ENCODE data around the gene SLC36A4.
"Not testable (repeated sequence)": the region's sequence is repeated elsewhere in the genome, so short reads cannot be mapped to it uniquely, and the experiment has no call there.

Gene SLC36A4

DNA sequence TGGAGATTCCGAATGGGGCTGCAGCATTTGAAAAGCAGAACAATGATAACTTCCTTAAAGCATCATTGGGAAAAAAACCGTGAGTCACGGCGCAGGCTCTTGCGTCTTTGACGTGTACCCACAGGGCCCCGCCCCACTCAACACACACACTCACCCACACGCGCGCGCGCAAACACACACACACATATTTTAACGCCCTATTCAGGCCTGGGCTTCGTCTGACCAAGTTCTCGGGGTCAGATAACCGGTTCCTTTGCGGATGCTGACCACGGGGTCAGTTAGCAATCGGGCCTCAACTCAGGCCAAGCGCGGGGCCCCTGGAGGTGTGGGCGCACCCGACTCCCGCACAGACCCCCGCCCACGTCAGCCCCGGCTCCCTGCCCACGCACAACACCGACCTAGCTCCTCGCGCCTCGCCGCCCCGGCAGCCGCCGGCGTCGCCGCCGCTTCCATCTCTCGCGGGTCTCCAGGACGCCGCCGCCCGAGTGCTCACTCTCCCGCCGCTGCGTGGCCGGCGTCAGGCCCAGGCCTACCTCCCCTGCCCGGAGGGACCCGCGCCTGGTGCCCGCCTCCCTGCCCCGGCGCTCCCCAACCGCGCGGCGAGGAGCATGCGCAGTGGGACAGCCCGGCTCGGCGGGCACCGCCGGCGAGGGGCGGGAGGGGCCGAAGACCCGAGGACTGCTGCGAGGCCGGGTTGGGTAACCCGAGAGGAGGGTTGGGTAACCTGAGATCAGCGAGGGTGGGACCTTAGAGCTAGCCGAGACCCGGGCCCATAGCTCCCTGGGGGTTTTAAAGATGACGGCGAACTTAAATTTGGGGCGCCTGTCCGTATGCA lies at the start of gene SLC36A4:
TSS of gene SLC36A4 (minus strand) at position 612 of the 835 bp plus-strand sequence. CDS start at position 453, 159 bp downstream.
- Mint-ChIP-seq H3K27ac (peak within 1 kb of the TSS; percentile 98), H3K27me3 (no peaks in the 10 kb centered on the region), H3K4me1 (peaks cover 13% of the 10 kb centered on the region), H3K4me3 (peak within 1 kb of the TSS; percentile 91), H3K9me3 (no peaks in the 10 kb centered on the region), H3K36me3 (no peaks in the 10 kb centered on the region)
- DNase-seq (ENCODE audit: low spot score in 2 of 2) (peak; percentile 81), ATAC-seq (ENCODE audit: low read depth) (peak; percentile 87)

- not testable (repeated sequence) for H3K9me3 Mint-ChIP-seq; DNase-seq (ENCODE audit: low spot score in 2 of 2); H3K36me3 Mint-ChIP-seq; H3K4me3 Mint-ChIP-seq; H3K27me3 Mint-ChIP-seq; ATAC-seq (ENCODE audit: low read depth); H3K4me1 Mint-ChIP-seq; H3K27ac Mint-ChIP-seq
These were observed 49.0 kb upstream of the SLC36A4 start for GRCh38 chr11:93246790-93247189.

DNA sequence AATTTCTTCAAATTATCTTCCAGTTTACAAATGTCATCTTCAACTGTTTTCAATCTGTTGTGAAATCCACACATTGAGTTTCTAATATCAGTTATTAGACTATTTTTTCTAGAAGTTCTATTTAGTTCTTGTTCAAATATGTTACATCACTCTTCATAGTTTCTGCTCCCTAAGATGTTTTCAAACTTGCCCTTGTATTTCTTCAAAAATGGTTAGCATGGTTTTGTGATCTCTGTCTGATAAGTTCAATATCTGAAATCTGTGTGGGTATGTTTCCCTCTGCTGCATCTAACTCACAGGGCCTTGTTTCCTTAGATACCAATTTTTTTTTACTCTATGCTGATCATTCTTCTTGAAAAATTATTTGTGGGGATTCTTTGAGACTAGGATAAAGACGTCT lies 46.2 kb upstream of the SLC36A4 start:
- Mint-ChIP-seq H3K27me3 (peaks cover 11% of the 10 kb centered on the region), H3K9me3 (peaks cover 2% of the 10 kb centered on the region), H3K36me3 (no peaks in the 10 kb centered on the region), H3K4me3 (no peak overlapping the region), H3K27ac (no peak overlapping the region), H3K4me1 (no peaks in the 10 kb centered on the region)
- DNase-seq (ENCODE audit: low spot score in 2 of 2) (no peak), ATAC-seq (ENCODE audit: low read depth) (no peak)

DNA sequence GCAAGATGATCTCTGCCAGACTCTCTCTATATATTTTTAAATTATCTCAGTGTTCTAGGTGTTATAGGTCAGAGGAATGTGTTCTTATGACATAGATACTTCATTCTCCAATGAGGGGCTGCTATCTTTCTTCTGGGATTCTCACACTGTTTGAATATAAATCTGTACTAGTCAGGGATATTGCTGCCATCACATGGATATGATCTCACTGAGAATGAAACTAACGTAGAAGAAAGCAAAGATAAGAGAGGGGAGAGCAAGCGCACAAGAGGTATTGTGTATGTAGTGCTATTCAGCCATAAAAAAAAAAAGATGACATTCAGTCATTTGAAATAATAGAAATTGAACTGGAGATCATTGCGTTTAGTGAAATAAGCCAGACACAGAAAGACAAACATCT lies 42.2 kb upstream of the SLC36A4 start:
- Mint-ChIP-seq H3K36me3 (no peaks in the 10 kb centered on the region), H3K27ac (no peak overlapping the region), H3K9me3 (peaks cover 2% of the 10 kb centered on the region), H3K4me1 (no peaks in the 10 kb centered on the region), H3K4me3 (no peak overlapping the region), H3K27me3 (peaks cover 16% of the 10 kb centered on the region)
- ATAC-seq (ENCODE audit: low read depth) (no peak), DNase-seq (ENCODE audit: low spot score in 2 of 2) (no peak)

DNA sequence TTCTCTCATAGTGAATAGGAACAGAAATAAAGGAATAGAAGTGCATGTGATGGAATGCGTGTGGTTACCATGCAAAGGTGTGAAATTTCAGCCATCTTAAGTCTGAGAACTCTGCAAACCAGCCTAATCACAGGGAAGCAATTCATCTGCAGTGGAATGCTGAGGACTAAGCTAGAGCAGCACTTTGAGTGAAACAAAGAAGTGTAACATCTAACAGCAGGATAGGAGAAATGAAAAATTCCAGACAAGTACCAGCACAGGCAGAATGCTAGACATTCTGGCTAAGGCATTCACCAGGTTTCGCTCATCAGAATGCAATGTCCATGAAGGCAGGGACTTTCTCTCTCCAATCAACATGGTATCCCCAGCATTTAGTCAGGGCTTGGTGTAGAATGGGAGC lies 41.2 kb upstream of the SLC36A4 start:
- Mint-ChIP-seq H3K4me3 (no peak overlapping the region), H3K27me3 (peaks cover 13% of the 10 kb centered on the region), H3K36me3 (no peaks in the 10 kb centered on the region), H3K9me3 (peaks cover 2% of the 10 kb centered on the region), H3K27ac (no peak overlapping the region), H3K4me1 (no peaks in the 10 kb centered on the region)
- DNase-seq (ENCODE audit: low spot score in 2 of 2), result no peak
- no peak for ATAC-seq (ENCODE audit: low read depth)

DNA sequence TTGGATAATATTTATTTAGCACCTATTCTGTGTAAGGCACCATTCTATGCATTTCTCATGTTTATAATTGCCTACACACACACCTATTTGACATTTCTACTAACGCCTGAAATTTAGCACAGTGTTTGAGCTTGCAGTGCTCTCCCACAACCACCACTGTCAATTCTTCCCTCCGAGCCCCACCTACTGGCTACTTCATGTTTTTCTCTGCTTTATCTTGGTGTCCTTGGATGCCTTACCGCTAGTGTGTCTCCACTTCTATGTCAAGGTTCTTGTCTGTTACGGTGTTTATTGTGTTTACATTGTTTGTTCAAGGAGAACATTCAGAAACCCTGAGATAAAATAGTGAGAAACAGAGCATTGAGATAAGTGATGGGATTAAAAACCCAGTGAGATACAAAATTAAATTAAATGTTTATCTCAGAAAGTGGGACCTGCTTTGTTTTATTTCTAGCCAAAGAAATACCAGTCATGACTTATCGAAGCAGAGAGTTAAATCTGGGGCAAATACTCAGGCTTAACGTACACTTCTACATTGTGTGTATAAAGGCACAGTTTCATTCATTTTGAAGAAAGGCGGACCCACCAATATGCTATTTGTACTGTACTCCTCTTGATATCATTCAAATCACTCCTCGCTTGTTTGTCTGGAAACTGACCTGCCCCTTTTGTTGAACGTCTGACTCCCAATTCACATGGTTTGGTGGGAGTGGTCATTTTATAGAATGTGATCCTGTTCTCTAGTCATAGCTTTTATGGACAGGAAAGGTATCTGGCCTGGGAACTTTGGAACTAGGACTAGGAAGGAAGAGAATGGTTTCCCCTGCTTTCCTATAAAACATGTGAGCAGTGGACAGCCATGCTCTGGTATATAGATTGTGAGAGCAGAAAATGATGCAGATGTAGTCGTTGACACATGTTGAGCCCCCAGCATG lies 39.2 kb upstream of the SLC36A4 start:
- Mint-ChIP-seq H3K27ac (no peak overlapping the region), H3K27me3 (peaks cover 13% of the 10 kb centered on the region)

DNA sequence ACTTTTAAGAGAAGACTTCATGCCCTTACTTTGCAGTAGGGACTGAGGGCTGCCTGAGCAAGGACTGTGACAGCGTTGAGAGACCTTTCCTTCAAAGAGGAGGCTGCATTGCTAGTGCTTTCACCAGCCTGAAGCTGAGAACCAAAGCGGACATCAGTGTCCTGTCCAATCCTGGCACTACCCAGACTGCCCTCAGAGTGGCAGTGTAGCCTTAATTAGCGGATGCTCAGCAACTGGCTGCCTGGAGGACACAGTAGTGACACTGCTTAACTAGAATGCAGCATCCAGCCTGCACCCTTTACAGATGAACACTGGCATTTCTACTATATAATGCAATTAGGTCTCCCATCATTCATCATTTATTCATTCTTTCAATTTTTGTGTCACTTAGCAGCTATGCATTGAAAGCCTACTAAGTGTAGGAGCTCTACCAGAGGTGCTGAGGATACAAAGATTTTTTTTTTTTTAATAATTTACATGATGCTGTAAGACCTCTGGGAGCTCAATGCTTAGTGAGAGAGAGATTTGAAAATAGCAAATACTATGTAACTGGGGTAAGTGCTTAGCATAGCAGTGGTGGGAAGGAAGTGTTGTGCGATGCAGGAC lies 36.9 kb upstream of the SLC36A4 start:
- no peaks in the 10 kb centered on the region for H3K9me3 Mint-ChIP-seq
- H3K27me3 Mint-ChIP-seq, result peaks cover 8% of the 10 kb centered on the region
- H3K27ac Mint-ChIP-seq, result no peak overlapping the region
- H3K4me1 Mint-ChIP-seq, result no peaks in the 10 kb centered on the region
- H3K36me3 Mint-ChIP-seq, result no peaks in the 10 kb centered on the region
- peak; percentile 94 for ATAC-seq (ENCODE audit: low read depth)
- H3K4me3 Mint-ChIP-seq, result no peak overlapping the region
- peak; percentile 58 to 66 for DNase-seq (ENCODE audit: low spot score in 2 of 2)

More for the DNA sequence above, 39.2 kb upstream of the SLC36A4 start:
- peak in 1 of 2 donors; percentile 4 for DNase-seq (ENCODE audit: low spot score in 2 of 2)
- Mint-ChIP-seq H3K4me3 (no peak overlapping the region), H3K4me1 (no peaks in the 10 kb centered on the region), H3K9me3 (no peaks in the 10 kb centered on the region), H3K36me3 (no peaks in the 10 kb centered on the region)
- peak; percentile 68 for ATAC-seq (ENCODE audit: low read depth)

GRCh38 chr11:93229876-93230275 lies 32.1 kb upstream of the SLC36A4 start:
- Mint-ChIP-seq H3K9me3 (no peaks in the 10 kb centered on the region), H3K27ac (no peak overlapping the region), H3K27me3 (no peaks in the 10 kb centered on the region), H3K36me3 (no peaks in the 10 kb centered on the region), H3K4me3 (no peak overlapping the region), H3K4me1 (no peaks in the 10 kb centered on the region)
- ATAC-seq (ENCODE audit: low read depth) (no peak), DNase-seq (ENCODE audit: low spot score in 2 of 2) (no peak)

DNA sequence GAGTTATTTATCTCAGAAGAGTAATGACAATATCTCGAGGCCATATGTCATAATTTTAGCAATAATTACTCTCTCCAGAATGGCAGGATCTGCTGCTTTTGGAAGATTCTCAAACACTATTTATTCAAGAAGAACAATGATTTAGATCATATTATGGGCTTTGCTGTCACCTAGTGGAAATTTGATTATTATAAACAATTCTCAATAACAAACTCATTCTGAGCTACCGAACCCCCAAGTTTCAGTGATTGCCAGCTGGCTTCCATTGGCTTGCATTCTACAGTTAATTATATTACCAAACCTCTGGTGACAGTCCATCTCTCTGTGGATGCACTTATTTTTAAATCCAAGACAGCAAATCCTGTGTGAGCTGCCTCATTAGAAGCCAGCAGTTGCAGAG lies 27.9 kb upstream of the SLC36A4 start:
- no peak for ATAC-seq (ENCODE audit: low read depth)
- Mint-ChIP-seq H3K27me3 (peaks cover 2% of the 10 kb centered on the region), H3K27ac (no peak overlapping the region), H3K36me3 (no peaks in the 10 kb centered on the region), H3K4me3 (no peak overlapping the region), H3K4me1 (no peaks in the 10 kb centered on the region), H3K9me3 (no peaks in the 10 kb centered on the region)
- DNase-seq (ENCODE audit: low spot score in 2 of 2), result peak in 1 of 2 donors; percentile 4

DNA sequence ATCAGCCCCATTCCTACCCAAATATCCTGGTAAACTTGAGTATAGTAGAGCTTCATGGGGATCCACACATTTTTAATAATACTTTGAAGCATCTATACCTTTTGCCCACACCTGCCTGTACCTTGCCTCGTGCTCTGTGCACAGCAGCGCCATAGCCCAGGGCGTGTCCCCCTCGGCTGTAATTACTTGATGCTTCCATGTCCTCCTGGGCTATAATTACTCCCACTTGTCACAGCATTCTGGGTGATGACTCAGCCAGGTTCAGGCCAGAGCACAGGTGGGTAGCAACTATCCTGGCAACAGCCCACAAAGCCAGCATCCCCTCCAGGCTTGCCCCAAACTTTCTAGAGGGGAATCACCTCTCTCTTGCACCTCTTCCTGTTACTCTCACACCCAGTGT lies 23.7 kb upstream of the SLC36A4 start:
- no peak overlapping the region for H3K27ac Mint-ChIP-seq
- H3K4me3 Mint-ChIP-seq, result no peak overlapping the region
- no peaks in the 10 kb centered on the region for H3K4me1 Mint-ChIP-seq
- H3K9me3 Mint-ChIP-seq, result no peaks in the 10 kb centered on the region
- DNase-seq (ENCODE audit: low spot score in 2 of 2) (no peak), ATAC-seq (ENCODE audit: low read depth) (no peak)
- H3K27me3 Mint-ChIP-seq, result peaks cover 8% of the 10 kb centered on the region
- no peaks in the 10 kb centered on the region for H3K36me3 Mint-ChIP-seq

DNA sequence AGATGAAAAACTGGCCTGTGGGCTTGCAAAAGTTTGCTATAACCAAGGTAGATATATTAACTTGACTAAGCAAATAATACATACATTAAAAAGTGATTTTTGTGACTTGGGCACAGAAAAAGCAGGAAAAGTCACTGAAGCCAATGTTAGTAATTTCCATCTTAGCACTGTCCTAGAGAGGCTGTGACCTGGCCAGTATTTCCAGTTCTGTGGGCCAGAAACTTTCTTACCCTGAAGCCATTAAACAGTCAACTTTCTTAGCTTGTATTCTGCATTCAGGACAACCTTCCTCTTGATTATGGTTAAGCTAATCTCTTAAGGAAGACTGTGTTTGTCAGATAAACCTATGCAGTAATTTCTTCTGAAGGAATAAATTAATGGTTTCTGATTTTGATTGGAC lies 22.3 kb upstream of the SLC36A4 start:
- Mint-ChIP-seq H3K36me3 (no peaks in the 10 kb centered on the region), H3K27ac (no peak overlapping the region), H3K4me3 (no peak overlapping the region), H3K4me1 (no peaks in the 10 kb centered on the region), H3K27me3 (peaks cover 8% of the 10 kb centered on the region), H3K9me3 (no peaks in the 10 kb centered on the region)
- DNase-seq (ENCODE audit: low spot score in 2 of 2), result no peak
- no peak for ATAC-seq (ENCODE audit: low read depth)

- Mint-ChIP-seq H3K4me1 (no peaks in the 10 kb centered on the region), H3K27me3 (peaks cover 8% of the 10 kb centered on the region), H3K36me3 (no peaks in the 10 kb centered on the region), H3K9me3 (no peaks in the 10 kb centered on the region), H3K4me3 (no peak overlapping the region), H3K27ac (no peak overlapping the region)
- no peak for DNase-seq (ENCODE audit: low spot score in 2 of 2)
- ATAC-seq (ENCODE audit: low read depth), result no peak
These were observed 21.6 kb upstream of the SLC36A4 start for GRCh38 chr11:93219440-93219839.

GRCh38 chr11:93216511-93217101 lies 18.8 kb upstream of the SLC36A4 start:
- Mint-ChIP-seq H3K4me1 (no peaks in the 10 kb centered on the region), H3K27ac (no peak overlapping the region), H3K9me3 (no peaks in the 10 kb centered on the region), H3K36me3 (no peaks in the 10 kb centered on the region), H3K4me3 (no peak overlapping the region), H3K27me3 (peaks cover 6% of the 10 kb centered on the region)
- ATAC-seq (ENCODE audit: low read depth), result no peak
- no peak for DNase-seq (ENCODE audit: low spot score in 2 of 2)
